ENCODE results near the gene PABPN1L. TPM values are rescaled to one million over a fixed set of nuclear protein-coding genes. Genes with fewer than 3 reads are reported as not detected.
"Not testable (repeated sequence)": the region's sequence is repeated elsewhere in the genome, so short reads cannot be mapped to it uniquely, and the experiment has no call there.

PABPN1L gene
- polyA plus RNA-seq, 3 donors = not detected

DNA sequence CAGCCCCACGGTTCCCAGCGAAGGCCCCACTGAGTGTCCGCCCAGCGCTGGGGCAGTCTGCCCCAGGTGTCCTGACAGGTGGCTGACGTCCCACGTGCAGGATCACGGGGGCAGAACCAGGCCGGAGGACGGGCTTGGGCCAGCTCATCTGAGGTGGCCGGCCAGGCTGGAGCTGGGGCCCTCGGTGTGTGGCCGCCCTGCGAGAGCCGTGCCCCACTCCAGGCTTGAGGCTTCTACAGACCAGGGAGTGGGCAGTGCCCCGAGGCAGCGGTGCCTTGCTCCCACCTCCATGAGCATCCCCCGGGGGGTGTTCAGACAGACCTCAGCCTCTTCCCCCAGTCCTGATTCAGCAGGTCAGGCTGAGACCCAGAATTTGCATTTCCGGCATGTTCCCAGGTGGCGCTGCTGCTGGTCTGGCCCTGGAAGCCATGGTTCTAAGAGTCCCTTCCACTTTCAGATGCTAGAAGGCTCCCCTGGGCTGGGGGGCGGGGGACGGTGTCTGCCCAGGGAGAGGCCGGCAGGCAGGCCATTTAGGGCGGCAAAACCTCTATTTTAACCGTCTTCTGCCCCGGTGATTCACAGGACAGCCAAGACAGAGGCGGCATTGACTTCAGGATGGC is 35.4 kb upstream of the PABPN1L start:
- no peak for DNase-seq

DNA sequence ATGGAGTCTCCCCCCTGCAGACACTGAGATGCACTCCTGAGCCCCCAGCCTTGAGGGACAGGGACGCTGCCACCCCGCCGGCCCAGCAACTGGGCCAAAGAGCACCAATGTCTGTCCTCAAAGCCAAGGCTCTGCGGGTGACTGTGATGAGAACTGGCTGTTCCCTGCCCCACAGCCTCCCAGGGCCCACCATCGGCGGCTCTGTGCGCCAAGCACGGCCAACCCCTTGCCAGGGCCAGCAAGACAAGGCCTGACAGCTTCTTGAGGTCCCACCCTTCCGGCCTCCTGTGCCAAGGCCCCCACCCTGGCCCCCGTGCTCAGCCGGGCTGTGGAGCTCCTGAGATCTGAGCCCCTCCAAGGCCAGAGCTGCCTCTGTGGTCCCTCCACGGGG is 34.2 kb upstream of the PABPN1L start:
- DNase-seq = no peak

DNA sequence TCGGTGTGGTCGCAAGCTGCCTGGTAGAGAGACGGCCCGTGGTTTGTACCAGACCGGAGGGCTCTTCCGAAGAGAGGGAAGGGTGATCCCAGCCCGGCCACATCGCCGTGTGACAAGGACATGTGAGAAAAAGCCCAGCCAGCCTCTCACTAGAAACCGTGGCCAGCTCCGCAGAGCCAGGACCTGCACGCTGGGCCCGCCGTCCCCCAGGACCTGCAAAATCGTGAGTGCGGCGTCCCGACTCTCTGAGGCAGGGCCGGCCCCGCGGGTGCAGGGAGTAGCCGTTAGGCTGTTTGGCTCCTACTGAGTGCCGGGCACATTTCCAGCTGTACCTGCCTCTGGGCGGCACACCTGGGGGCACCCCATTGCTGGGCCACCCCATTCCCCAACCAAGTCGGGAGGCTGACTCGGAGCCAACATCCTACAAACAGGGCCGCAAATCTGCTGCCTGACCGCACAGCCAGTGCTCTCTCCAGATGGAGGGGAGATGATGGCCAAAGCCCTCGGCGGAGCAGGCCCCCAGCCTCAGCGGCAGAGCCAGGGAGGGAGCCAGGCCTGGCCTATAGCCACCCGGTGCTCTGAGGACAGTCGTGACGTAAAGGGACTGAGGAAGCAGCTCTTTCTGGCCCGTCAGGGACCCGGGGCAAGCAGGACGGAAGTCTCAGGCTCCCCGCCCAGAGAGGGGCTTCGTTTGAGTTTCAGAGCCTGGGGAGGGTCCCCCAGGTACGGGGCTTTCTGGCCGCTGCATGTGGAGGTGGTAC is 33.6 kb upstream of the PABPN1L start:
- no peak for DNase-seq

DNA sequence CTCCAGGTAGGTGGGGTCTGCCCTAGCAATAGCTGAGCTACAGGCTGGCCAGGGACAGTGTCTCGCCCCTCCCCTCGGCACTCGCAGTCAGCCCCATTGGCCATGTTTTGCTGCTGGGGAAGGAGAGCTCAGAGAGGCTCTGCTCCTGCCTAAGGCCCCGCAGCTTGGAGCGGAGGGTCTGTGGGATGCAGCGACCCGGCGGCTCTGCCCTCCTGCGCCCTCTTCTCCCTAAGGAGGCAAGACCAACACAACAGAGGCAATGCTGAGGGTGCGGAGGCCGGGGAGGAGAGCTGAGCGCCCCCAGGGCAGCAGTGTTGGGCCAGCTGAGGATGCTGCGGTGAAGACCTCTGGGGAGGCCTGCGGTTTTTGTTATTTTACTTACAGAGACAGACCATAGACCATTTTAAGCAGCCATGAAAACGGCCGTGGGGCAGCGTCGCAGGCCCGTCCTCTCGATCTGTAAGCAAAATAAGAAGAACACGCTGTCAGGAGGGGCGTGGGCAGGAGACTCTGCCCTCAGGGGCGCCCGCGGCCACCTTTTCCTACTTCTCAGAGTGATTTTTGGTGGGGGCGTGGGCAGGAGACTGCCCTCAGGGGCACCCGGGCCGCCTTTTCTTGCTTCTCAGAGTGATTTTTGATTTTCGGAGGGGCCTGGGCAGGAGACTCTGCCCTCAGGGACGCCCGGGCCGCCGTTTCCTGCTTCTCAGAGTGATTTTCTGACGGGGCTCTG is 31.4 kb upstream of the PABPN1L start:
- DNase-seq = no peak

DNA sequence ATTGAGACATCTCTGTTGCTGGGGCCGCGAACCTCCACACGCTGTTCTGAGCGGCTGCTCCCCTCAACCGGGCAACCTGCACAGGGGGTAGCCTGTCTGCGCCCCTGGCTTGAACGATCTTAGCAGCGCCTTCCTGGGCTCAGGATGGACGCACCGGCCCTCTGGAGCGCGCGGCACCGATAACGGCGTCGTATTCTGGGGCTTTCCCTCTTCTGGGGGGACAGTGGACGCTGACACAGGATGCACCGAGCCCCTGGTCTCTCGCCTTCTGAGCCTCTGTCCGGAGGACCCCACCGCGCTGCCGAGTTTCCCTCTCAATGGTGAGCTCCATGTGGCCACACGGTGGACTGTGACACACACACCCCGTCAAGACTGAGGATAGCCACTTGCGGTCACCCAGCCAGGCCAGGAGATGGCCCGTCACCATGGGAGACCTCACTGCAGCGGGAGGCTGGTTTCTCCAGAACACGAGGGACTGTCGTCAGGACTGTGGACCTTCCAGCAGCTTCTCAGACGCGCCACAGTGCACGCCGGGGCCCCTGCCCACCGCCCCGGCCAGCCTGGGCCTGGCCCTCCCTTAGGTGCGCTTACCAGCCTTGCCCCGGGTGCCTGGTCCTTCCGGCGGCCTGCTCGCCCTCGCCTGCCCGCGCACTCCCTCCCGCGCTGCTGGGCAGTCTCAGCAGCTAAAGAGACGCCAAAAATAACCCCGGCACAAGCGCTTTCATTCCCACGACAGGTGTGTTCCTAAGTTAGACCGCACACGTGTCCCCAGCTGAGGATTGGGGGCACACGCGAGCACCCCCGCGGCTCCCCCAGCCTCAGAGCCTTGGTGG is 30.0 kb upstream of the PABPN1L start:
- no peak for DNase-seq

DNA sequence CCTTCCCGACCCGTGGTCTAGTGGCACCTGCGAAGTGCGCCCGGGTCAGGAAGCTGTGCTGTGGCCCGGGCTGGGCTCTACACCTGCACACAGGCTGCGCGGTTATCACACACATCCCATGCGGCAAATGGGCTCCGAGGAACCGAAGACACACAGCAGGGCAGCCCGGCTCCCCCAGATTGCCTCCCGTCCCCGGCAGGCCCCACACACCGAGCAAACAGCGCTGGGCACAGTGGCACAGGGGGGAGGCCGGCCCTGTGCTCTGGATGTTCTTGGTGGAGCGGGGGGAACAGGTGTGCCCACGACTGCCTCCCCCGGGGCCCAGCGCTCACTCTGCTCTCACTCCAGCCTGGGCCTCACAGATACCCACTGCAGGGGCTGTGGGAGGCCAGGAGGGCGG is 28.9 kb upstream of the PABPN1L start:
- DNase-seq = no peak

GRCh38 chr16:88894681-88895300 is 28.3 kb upstream of the PABPN1L start:
- no peak for DNase-seq

GRCh38 chr16:88894266-88894665 is 27.8 kb upstream of the PABPN1L start:
- not testable (repeated sequence) for DNase-seq

- no peak for DNase-seq
These were observed 26.9 kb upstream of the PABPN1L start for GRCh38 chr16:88893127-88893968.

GRCh38 chr16:88892065-88892464 is 25.6 kb upstream of the PABPN1L start:
- DNase-seq = no peak

- DNase-seq = no peak
These were observed 24.6 kb upstream of the PABPN1L start for GRCh38 chr16:88891083-88891482.

- not testable (repeated sequence) for DNase-seq
These were observed 23.4 kb upstream of the PABPN1L start for GRCh38 chr16:88889702-88890352.

- DNase-seq = no peak
These were observed 22.3 kb upstream of the PABPN1L start for GRCh38 chr16:88888461-88889387.

DNA sequence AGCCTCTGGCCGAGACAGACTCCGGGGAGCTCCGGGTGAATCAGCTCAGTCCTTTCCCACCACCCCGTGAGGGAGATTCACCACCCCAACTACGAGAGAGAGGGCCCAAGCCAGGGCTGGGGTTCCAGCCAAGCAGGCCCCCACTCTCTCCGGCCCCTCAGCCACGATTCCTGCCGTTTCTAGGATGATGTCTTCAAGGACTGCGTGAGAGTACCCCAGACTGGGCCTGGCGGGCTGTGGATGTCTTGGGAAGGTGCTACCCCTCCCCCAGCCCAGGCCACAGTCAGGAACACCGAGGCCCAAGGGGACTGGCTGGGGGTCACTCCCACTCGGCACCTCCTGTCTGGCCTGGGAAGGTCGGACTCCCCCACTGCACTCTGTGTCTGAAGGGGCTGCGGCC is 21.6 kb upstream of the PABPN1L start:
- DNase-seq = no peak

GRCh38 chr16:88886845-88887521 is 20.5 kb upstream of the PABPN1L start:
- DNase-seq = peak; percentile 48

DNA sequence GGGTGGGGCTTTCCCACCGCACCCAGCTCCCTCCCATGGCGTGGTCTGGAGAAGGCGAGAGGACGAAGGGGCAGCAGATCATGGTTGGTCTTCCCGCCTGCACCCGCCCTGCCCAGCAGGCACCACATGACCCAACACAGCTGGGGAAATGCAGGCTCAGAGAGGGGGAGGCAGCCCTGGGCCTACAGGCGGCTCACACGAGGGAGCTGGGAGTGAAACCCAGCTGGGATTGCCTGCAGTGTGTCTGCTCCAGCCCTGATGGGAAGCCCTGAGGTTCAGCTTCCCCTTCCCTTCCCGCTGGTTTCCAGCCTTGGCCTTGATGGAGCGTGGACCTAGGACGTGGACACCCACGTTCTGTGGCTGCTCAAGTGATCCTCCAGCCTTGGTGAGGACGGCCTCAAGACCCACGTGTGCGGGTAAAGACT is 20.0 kb upstream of the PABPN1L start:
- DNase-seq = no peak

GRCh38 chr16:88885693-88886280 is 19.3 kb upstream of the PABPN1L start:
- no peak for DNase-seq
